Pericardium fibroblast (primary cell): ENCODE results near the gene VTI1B. TPM values are rescaled to one million over a fixed set of nuclear protein-coding genes. Genes with fewer than 3 reads are reported as not detected.

Experiments
- total RNA-seq: library from RNA; depleted of rRNA; stranded (reverse); fragments of >200 nt; gene quantifications from 2 replicates; pipeline ENCODE4 v1.2.3, GENCODE V29; 2015

Gene VTI1B
- total RNA-seq, result 59.2 and 65.3 TPM in 2 replicates

GRCh38 chr14:67674480-67675218 is at the start of gene VTI1B:
Gene VTI1B (minus strand): TSS chr14:67674632. CDS start chr14:67674489, 143 bp downstream.

GRCh38 chr14:67701492-67701891 is 27.1 kb upstream of the VTI1B start, which contains the start of gene RDH12:
Gene RDH12 (plus strand): TSS chr14:67701886. CDS start chr14:67722643, 20,757 bp downstream.

GRCh38 chr14:67695394-67695949 is 21.0 kb upstream of the VTI1B start, which contains the start of gene RDH11:
Gene RDH11 (minus strand): TSS chr14:67695764. CDS start chr14:67695703, 61 bp downstream.

GRCh38 chr14:67619446-67620216 is 54.8 kb downstream of the VTI1B start, which contains the start of gene ARG2:
Gene ARG2 (plus strand): TSS chr14:67619920. CDS start chr14:67619978, 58 bp downstream.

DNA sequence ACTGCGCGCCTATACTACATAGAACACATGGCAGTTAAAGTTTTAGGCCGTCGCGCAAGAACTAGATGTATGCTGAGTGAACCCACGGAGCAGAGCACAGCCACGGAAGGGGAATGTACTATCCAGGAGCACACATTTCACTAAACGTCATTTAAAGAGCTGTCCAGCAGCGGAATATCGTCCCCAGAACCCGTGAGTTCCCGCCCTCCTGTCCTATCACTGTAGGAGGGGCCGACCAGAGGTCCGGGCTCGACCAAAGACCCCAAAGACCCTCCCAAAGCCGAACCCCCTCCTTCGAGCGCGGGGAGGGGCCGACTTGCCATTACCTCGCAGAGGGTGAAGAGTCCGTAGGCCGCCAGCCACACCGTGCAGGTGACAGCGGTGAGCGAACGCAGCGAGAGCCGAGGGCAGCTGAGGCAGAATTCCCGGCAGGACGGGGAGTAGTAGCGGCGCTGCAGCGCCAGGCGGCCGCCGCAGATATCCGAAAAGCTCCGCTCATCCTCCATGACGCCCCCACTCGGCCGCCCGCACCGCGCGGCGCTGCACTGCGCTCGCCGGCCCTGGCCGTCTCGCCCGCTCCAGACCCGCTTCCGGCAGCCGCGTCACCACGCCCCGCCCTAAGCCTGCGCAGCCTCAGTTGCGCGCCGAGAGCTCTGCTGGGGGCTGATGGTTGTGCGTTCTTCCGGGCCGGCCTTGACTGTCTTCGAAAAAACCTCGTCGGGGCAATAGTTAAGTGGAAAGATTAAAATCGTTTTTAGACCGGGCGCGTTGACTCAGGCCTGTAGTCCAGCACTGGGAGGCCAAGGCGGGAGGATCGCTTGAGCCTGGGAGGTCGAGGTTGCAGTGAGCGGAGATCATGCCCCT is 74.5 kb downstream of the VTI1B start, which contains the start of gene PIGH:
Gene PIGH (minus strand): TSS at position 571 of the 864 bp plus-strand sequence. CDS start 65 bp downstream, at position 506.

Other genes with a start within 250 kb of the VTI1B start
- 0.12 and 1.8 TPM in 2 replicates for gene TMEM229B, start 185.9 kb downstream of the VTI1B start, total RNA-seq
- gene PLEKHH1, start 141.3 kb downstream of the VTI1B start, total RNA-seq, result under 0.01 and 0.58 TPM in 2 replicates
- 11.9 and 12.2 TPM in 2 replicates for gene PIGH, start 74.4 kb downstream of the VTI1B start, total RNA-seq
- 1.6 and 9.8 TPM in 2 replicates for gene ARG2, start 54.7 kb downstream of the VTI1B start, total RNA-seq
- gene RDH11, start 21.1 kb upstream of the VTI1B start, total RNA-seq, result 52.7 and 67.7 TPM in 2 replicates
- gene RDH12, start 27.3 kb upstream of the VTI1B start, total RNA-seq, result not detected in 2 replicates
- gene ZFYVE26, start 142.0 kb upstream of the VTI1B start, total RNA-seq, result 9.9 and 10.0 TPM in 2 replicates
- 2.9 and 5.6 TPM in 2 replicates for gene RAD51B, start 145.1 kb upstream of the VTI1B start, total RNA-seq